ENCODE data around the gene STARD3. TPM values are rescaled to one million over a fixed set of nuclear protein-coding genes. Genes with fewer than 3 reads are reported as not detected.

Gene STARD3
- total RNA-seq, 1 experiment from 2014 or later, result 44.8 TPM

DNA sequence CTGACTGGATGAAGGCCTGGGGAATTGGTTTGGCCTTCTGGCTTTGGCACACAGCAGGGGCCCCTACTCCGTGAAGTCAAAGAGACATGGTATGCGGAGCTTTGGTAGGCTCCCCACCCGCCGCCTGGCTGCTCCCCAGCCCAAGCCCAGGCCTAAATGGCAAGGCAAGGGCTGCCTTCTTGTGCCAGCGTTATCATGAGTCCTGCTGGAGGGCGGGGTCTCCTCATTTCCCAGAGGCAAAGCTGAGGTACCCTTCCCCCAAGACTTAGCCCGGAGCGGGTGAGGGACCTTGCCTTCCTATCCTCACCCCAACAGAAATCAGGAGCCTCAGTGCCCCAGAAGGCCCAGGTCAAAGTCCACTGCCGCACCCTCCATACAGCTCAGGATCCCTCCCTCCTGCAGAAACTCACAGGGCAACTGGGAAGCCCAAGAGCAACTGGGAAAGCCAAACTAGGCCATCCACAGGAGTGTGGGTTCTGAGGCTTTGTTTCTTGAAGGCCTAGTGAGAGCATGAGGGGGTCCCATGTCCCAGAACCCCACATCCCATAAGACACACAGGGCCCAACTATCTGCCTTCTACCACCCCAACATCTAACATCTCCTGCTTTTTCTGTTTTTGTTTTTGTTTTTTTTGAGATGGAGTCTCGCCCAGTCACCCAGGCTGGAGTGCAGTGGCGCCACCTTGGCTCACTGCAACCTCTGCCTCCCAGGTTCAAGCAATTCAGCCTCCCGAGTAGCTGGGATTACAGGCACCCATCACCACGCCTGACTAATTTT is 41.6 kb downstream of the STARD3 start:
- ChIA-PET POLR2A (no interaction called here), CTCF (no interaction called here)
- ATAC-seq, result no peak
- no peaks in the 10 kb centered on the region for H3K27me3 ChIP-seq (ENCODE audit: control insufficient read depth, insufficient read depth, low read length)
- no peak for TF ChIP-seq TCF7L2 (IDR thresholded peaks at IDR 0.05; ENCODE audit: low read depth, low read length)
- TF ChIP-seq, protein P1, sequence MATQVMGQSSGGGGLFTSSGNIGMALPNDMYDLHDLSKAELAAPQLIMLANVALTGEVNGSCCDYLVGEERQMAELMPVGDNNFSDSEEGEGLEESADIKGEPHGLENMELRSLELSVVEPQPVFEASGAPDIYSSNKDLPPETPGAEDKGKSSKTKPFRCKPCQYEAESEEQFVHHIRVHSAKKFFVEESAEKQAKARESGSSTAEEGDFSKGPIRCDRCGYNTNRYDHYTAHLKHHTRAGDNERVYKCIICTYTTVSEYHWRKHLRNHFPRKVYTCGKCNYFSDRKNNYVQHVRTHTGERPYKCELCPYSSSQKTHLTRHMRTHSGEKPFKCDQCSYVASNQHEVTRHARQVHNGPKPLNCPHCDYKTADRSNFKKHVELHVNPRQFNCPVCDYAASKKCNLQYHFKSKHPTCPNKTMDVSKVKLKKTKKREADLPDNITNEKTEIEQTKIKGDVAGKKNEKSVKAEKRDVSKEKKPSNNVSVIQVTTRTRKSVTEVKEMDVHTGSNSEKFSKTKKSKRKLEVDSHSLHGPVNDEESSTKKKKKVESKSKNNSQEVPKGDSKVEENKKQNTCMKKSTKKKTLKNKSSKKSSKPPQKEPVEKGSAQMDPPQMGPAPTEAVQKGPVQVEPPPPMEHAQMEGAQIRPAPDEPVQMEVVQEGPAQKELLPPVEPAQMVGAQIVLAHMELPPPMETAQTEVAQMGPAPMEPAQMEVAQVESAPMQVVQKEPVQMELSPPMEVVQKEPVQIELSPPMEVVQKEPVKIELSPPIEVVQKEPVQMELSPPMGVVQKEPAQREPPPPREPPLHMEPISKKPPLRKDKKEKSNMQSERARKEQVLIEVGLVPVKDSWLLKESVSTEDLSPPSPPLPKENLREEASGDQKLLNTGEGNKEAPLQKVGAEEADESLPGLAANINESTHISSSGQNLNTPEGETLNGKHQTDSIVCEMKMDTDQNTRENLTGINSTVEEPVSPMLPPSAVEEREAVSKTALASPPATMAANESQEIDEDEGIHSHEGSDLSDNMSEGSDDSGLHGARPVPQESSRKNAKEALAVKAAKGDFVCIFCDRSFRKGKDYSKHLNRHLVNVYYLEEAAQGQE (IDR thresholded peaks at IDR 0.05; ENCODE audit: insufficient read depth in 1 of 2, low read depth in 2 of 2, low read length in 1 of 2), result no peak
- TF ChIP-seq SIN3A (IDR thresholded peaks at IDR 0.05; ENCODE audit: borderline replicate concordance, insufficient read depth, low read depth, low read length), result no peak
- no peak overlapping the region for H3K27ac ChIP-seq (ENCODE audit: low read length)
- H3K4me1 ChIP-seq (ENCODE audit: control insufficient read depth, insufficient read depth, low read length), result peaks cover 5% of the 10 kb centered on the region; the same call in 1 of the 2 replicates
- H3K9me3 ChIP-seq (ENCODE audit: control insufficient read depth, insufficient read depth, low read depth, low read length), result no peaks in the 10 kb centered on the region
- no peaks in the 10 kb centered on the region for H3K36me3 ChIP-seq (ENCODE audit: control insufficient read depth, insufficient read depth, low read length)
- no peak for DNase-seq (ENCODE audit: low read depth, low spot score)
- no TSS peak for BruUV-seq (replicated peaks)
- intact Hi-C loops (cut with micrococcal nuclease; ENCODE audit: unreplicated experiment), result no loop called here
- no peak overlapping the region for H3K4me3 ChIP-seq (ENCODE audit: low read depth in 2 of 2, low read length in 2 of 2)
- in situ Hi-C loops (cut with HindIII; ENCODE audit: low pct_unique_long_range_greater_than_20kb, low sequenced_read_pairs), result no loop called here

DNA sequence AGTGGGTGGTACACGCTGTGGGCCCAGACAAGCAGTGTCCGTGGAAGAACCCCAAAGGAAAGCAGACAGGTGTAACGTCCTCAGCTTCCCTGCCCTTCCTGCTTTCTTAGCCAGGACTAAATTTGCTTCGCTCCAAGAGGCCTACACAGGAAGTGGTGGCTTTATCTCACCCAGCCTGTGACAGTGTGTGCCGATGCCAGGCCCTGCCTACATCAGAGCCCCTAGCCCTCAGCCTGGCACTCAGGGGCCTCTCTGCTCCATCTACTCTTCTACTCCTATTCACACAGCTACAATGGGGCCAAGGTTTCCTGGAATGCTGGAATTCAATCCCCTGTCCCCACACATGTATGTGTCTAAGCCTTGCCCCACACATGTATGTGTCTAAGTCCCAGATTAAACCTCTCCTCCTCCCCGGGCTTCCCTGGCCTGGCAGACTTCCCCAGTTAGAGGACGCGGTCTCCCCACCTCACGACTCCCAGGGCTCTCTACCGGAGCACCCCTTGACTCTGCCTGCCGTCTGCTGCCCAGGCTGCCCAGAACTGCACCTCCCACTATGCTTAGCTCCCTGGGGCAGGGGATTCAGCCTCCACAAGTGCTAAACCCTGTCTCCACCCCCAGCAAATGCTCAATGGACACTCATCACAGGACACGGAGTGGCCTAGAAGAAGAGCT is 42.7 kb downstream of the STARD3 start:
- H3K27me3 ChIP-seq (ENCODE audit: control insufficient read depth, insufficient read depth, low read length), result no peaks in the 10 kb centered on the region
- no TSS peak for BruUV-seq (replicated peaks)
- no peaks in the 10 kb centered on the region for H3K9me3 ChIP-seq (ENCODE audit: control insufficient read depth, insufficient read depth, low read depth, low read length)
- H3K4me1 ChIP-seq (ENCODE audit: control insufficient read depth, insufficient read depth, low read length), result peaks cover 5% of the 10 kb centered on the region; the same call in 1 of the 2 replicates
- TF ChIP-seq, protein P2, sequence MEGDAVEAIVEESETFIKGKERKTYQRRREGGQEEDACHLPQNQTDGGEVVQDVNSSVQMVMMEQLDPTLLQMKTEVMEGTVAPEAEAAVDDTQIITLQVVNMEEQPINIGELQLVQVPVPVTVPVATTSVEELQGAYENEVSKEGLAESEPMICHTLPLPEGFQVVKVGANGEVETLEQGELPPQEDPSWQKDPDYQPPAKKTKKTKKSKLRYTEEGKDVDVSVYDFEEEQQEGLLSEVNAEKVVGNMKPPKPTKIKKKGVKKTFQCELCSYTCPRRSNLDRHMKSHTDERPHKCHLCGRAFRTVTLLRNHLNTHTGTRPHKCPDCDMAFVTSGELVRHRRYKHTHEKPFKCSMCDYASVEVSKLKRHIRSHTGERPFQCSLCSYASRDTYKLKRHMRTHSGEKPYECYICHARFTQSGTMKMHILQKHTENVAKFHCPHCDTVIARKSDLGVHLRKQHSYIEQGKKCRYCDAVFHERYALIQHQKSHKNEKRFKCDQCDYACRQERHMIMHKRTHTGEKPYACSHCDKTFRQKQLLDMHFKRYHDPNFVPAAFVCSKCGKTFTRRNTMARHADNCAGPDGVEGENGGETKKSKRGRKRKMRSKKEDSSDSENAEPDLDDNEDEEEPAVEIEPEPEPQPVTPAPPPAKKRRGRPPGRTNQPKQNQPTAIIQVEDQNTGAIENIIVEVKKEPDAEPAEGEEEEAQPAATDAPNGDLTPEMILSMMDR (IDR thresholded peaks at IDR 0.05), result no peak
- no peak overlapping the region for H3K27ac ChIP-seq (ENCODE audit: low read length)
- ChIA-PET CTCF (no interaction called here), POLR2A (interaction anchor here (0.6 kb wide), 1 partner anchor 229 kb away, joined by 11 read pairs; no protein-coding TSS in a partner anchor)
- H3K36me3 ChIP-seq (ENCODE audit: control insufficient read depth, insufficient read depth, low read length), result no peaks in the 10 kb centered on the region
- in situ Hi-C loops (cut with HindIII; ENCODE audit: low pct_unique_long_range_greater_than_20kb, low sequenced_read_pairs) (no loop called here), intact Hi-C loops (cut with micrococcal nuclease; ENCODE audit: unreplicated experiment) (no loop called here)
- DNase-seq (ENCODE audit: low read depth, low spot score), result no peak
- ATAC-seq, result no peak
- H3K4me3 ChIP-seq (ENCODE audit: low read depth in 2 of 2, low read length in 2 of 2), result no peak overlapping the region
